ENCODE results near the gene PARP15.

PARP15 gene

DNA sequence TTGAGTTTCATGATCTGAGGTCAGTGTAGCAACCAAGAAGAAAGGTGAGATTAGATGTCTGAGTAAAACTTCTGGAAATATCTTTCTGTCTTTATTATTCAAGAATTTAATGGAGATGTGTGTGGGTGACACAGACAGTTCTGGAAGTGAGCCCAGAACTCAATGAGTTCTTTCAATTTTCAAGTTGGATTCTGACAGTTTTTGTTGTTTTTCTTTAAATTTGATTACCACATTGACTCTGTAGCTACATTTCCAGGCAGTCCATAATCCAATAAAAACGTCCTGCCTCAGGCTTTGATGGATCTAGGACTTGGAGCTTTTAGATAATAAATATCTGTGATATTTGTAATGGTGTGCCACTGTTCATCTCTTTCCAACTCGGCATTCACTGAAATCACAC lies 99.3 kb downstream of the PARP15 start:
- no peak overlapping the region for H3K27ac ChIP-seq (ENCODE audit: insufficient read depth in 1 of 2, low read depth in 1 of 2, low read length in 2 of 2, poor library complexity in 1 of 2, severe bottlenecking in 2 of 2)
- no peak for DNase-seq
- no CpG with 5 or more reads among the region's 2 CpGs for WGBS (ENCODE audit: insufficient coverage)

DNA sequence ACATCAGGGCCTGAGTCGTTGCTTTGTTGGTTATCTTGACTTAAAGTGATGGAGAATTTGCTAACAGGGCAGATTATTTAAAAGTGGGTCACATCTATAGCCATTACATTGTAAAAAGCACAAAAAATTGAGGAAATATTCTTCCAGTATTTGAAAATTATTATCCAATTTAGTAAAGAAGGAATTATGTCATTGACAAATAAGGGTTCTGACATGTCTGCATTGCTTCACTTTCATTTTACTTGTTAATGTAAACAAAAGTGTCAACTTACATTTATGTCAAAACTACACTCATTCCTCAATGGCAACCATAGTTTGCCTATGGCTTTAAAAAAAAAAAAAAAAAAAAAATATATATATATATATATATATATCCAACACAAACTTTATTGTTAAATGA lies 99.8 kb downstream of the PARP15 start:
- ChIA-PET CTCF (interaction anchor here (7.9 kb wide), 1 partner anchor 117 kb away, joined by 124 read pairs; no protein-coding TSS in a partner anchor), POLR2A (interaction anchor here (0.6 kb wide), 1 partner anchor 679 kb away, joined by 4 read pairs; no protein-coding TSS in a partner anchor)
- Histone ChIP-seq H3K36me3 (ENCODE audit: control insufficient read depth in 4 of 4, insufficient read depth in 4 of 4, low read length in 3 of 4) (no peaks in the 10 kb centered on the region), H3K27me3 (replicated peaks in 2 of 5; ENCODE audit: control insufficient read depth in 4 of 5, insufficient read depth in 5 of 5, low read length in 4 of 5) (no peaks in the 10 kb centered on the region), H3K9me3 (ENCODE audit: control extremely low read depth in 1 of 5, control insufficient read depth in 4 of 5, insufficient read depth in 2 of 5, low read depth in 1 of 5, low read length in 4 of 5) (peaks cover 0 to 11% (median 0%) of the 10 kb centered on the region in 5 experiments), H3K4me1 (ENCODE audit: control extremely low read depth in 1 of 4, control insufficient read depth in 4 of 4, insufficient read depth in 4 of 4, low read length in 3 of 4) (peaks cover 10 to 29% (median 27%) of the 10 kb centered on the region in 4 experiments), H3K4me3 (ENCODE audit: control insufficient read depth in 1 of 7, extremely low read depth in 1 of 7, insufficient read depth in 4 of 7, low read depth in 2 of 7, low read length in 6 of 7) (no peak overlapping the region), H3K27ac (ENCODE audit: insufficient read depth in 1 of 2, low read depth in 1 of 2, low read length in 2 of 2, poor library complexity in 1 of 2, severe bottlenecking in 2 of 2) (no peak overlapping the region)
- DNase-seq, result no peak
- no CpG with 5 or more reads among the region's 1 CpG for WGBS (ENCODE audit: insufficient coverage)

More for the DNA sequence above, 99.3 kb downstream of the PARP15 start:
- Histone ChIP-seq H3K4me3 (ENCODE audit: control insufficient read depth in 1 of 7, extremely low read depth in 1 of 7, insufficient read depth in 4 of 7, low read depth in 2 of 7, low read length in 6 of 7) (no peak overlapping the region), H3K9me3 (ENCODE audit: control extremely low read depth in 1 of 5, control insufficient read depth in 4 of 5, insufficient read depth in 2 of 5, low read depth in 1 of 5, low read length in 4 of 5) (peaks cover 0 to 11% (median 0%) of the 10 kb centered on the region in 5 experiments), H3K27me3 (replicated peaks in 2 of 5; ENCODE audit: control insufficient read depth in 4 of 5, insufficient read depth in 5 of 5, low read length in 4 of 5) (no peaks in the 10 kb centered on the region), H3K36me3 (ENCODE audit: control insufficient read depth in 4 of 4, insufficient read depth in 4 of 4, low read length in 3 of 4) (no peaks in the 10 kb centered on the region), H3K4me1 (ENCODE audit: control extremely low read depth in 1 of 4, control insufficient read depth in 4 of 4, insufficient read depth in 4 of 4, low read length in 3 of 4) (peaks cover 6 to 25% (median 23%) of the 10 kb centered on the region in 4 experiments)
- POLR2A ChIA-PET, result interaction anchor here (0.6 kb wide), 2 partner anchors 525 to 680 kb away, joined by 3 to 4 read pairs; partner anchors contain the start of gene SEC22A
- CTCF ChIA-PET, result interaction anchor here (7.9 kb wide), 1 partner anchor 117 kb away, joined by 124 read pairs; no protein-coding TSS in a partner anchor

DNA sequence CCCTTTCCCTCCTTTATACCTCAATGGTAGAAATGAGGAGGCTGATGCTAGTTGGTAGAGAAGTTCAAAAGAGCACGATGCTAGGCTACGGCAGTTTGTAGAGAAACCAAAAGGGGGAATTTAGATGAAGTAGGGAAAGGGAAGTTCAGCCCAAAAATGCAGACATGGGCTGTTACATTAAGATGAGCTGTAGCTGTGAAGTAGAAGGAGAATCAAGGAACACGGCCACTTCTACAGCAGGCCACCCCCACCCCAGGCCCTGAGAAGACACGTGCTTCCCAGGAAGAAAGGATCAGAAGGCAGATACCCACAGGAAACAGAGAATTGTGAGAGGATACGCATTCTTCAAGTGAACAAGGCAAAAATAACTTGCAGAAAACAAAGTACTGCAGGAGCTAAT lies 101.1 kb downstream of the PARP15 start:
- Histone ChIP-seq H3K36me3 (ENCODE audit: control insufficient read depth in 4 of 4, insufficient read depth in 4 of 4, low read length in 3 of 4) (peaks cover 0 to under 1% (median 0%) of the 10 kb centered on the region in 4 experiments), H3K9me3 (ENCODE audit: control extremely low read depth in 1 of 5, control insufficient read depth in 4 of 5, insufficient read depth in 2 of 5, low read depth in 1 of 5, low read length in 4 of 5) (peaks cover 0 to 11% (median 0%) of the 10 kb centered on the region in 5 experiments), H3K27ac (ENCODE audit: insufficient read depth in 1 of 2, low read depth in 1 of 2, low read length in 2 of 2, poor library complexity in 1 of 2, severe bottlenecking in 2 of 2) (no peak overlapping the region), H3K27me3 (replicated peaks in 2 of 5; ENCODE audit: control insufficient read depth in 4 of 5, insufficient read depth in 5 of 5, low read length in 4 of 5) (no peaks in the 10 kb centered on the region), H3K4me3 (ENCODE audit: control insufficient read depth in 1 of 7, extremely low read depth in 1 of 7, insufficient read depth in 4 of 7, low read depth in 2 of 7, low read length in 6 of 7) (peak overlapping the region in 1 of 7 experiments; percentile 10), H3K4me1 (ENCODE audit: control extremely low read depth in 1 of 4, control insufficient read depth in 4 of 4, insufficient read depth in 4 of 4, low read length in 3 of 4) (peaks cover 10 to 38% (median 32%) of the 10 kb centered on the region in 4 experiments)
- peak in 2 of 3 donors; percentile 10 to 28 for DNase-seq
- POLR2A ChIA-PET, result interaction anchor here (0.8 to 1.4 kb wide), 3 partner anchors 100 to 164 kb away, joined by 3 read pairs; partner anchors contain the start of gene KPNA1
- WGBS (ENCODE audit: insufficient coverage), result 95% methylated on average over 4 of the region's 5 CpGs
- CTCF ChIA-PET, result interaction anchor here (0.8 to 7.9 kb wide), 20 partner anchors 9 to 1133 kb away, joined by 3 to 124 read pairs (median 4); partner anchors contain the start of genes DTX3L, PARP9 and POLQ

DNA sequence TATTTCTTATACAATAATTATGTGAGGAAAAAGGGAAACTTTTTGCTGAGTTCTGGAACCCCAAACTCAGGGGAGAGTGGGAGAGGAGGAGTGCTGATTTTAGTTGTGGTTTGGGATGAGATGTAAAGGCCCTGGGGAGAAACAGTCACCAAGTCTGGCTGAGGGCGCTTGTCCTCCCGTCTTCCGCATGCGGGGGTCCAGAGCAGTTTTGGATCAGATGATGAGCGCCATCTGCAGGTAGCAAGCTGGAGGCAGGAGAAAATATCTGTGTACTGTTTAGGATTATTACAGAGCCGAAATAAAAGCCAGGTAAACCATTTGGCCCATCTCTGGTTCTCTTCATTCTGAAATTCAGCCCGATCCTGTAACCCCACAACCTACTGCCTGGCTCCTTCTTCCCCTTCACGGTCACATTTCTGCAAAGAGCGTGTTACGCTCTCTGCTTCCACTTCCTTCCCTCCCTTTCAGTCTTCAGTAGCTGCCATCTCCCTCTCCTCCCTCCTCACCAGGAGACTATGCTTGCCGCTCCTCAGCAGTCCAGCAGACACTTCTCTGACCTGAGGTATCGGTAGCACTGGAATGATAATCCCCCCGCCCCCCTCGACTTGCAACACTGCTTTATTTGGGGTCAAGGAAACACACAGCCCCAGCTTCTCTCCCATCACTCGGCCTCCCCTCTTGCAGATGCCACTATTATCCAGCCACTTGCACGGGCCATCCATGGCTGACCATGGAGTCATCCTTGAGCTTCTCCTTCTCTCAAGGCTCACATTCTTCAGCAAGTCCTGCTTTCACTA lies 101.8 kb downstream of the PARP15 start:
- 11% methylated on average over 14 of the region's 16 CpGs for WGBS (ENCODE audit: insufficient coverage)
- DNase-seq, result peak; percentile 86 to 91 (median 89)
- Histone ChIP-seq H3K27ac (ENCODE audit: insufficient read depth in 1 of 2, low read depth in 1 of 2, low read length in 2 of 2, poor library complexity in 1 of 2, severe bottlenecking in 2 of 2) (peak overlapping the region; percentile 77 to 91), H3K9me3 (ENCODE audit: control extremely low read depth in 1 of 5, control insufficient read depth in 4 of 5, insufficient read depth in 2 of 5, low read depth in 1 of 5, low read length in 4 of 5) (peaks cover 0 to 10% (median 0%) of the 10 kb centered on the region in 5 experiments), H3K4me3 (ENCODE audit: control insufficient read depth in 1 of 7, extremely low read depth in 1 of 7, insufficient read depth in 4 of 7, low read depth in 2 of 7, low read length in 6 of 7) (peak overlapping the region in 6 of 7 experiments; percentile 4 to 98 (median 86)), H3K36me3 (ENCODE audit: control insufficient read depth in 4 of 4, insufficient read depth in 4 of 4, low read length in 3 of 4) (peaks cover 0 to 6% (median 0%) of the 10 kb centered on the region in 4 experiments), H3K4me1 (ENCODE audit: control extremely low read depth in 1 of 4, control insufficient read depth in 4 of 4, insufficient read depth in 4 of 4, low read length in 3 of 4) (peaks cover 10 to 38% (median 32%) of the 10 kb centered on the region in 4 experiments), H3K27me3 (replicated peaks in 2 of 5; ENCODE audit: control insufficient read depth in 4 of 5, insufficient read depth in 5 of 5, low read length in 4 of 5) (no peaks in the 10 kb centered on the region)
- CTCF ChIA-PET, result interaction anchor here (0.8 to 7.9 kb wide), 27 partner anchors 8 to 1133 kb away, joined by 3 to 124 read pairs (median 4); partner anchors contain the start of genes DTX3L, PARP9 and POLQ
- POLR2A ChIA-PET, result interaction anchor here (0.8 to 1.4 kb wide), 3 partner anchors 101 to 164 kb away, joined by 3 read pairs; partner anchors contain the start of gene KPNA1

DNA sequence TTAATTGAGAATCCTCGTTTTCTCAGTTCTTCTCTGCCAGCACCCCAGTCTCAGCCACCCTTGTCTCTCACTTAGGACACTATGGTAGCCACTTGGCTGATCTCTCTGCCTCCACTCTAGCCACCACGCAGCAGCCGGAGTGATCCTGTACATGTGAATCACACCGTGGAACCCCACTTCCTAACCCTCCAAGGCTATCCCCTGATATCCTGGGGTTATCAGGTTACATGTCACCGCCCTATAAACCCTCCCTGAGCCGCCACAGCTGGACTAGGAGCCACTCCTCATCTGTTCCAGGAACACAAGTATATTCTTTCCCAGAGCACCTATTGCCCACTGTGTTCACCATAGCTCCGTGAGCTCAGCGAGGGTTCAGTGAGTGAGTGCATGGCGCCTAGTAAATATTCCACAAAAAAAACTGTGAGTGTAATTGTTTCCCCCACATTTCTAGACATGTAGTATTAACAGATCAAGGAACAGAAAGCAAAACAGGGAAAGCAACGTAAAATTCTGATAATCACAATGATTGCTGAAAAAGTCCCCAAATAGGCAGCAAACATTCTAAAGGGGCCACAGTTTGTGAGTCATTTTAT lies 102.5 kb downstream of the PARP15 start:
- peak overlapping the region in 6 of 7 experiments; percentile 83 to 98 (median 88) for H3K4me3 ChIP-seq (ENCODE audit: control insufficient read depth in 1 of 7, extremely low read depth in 1 of 7, insufficient read depth in 4 of 7, low read depth in 2 of 7, low read length in 6 of 7)
- H3K27me3 ChIP-seq (replicated peaks in 2 of 5; ENCODE audit: control insufficient read depth in 4 of 5, insufficient read depth in 5 of 5, low read length in 4 of 5), result no peaks in the 10 kb centered on the region
- peak in 1 of 3 donors; percentile 56 for DNase-seq
- H3K4me1 ChIP-seq (ENCODE audit: control extremely low read depth in 1 of 4, control insufficient read depth in 4 of 4, insufficient read depth in 4 of 4, low read length in 3 of 4), result peaks cover 10 to 38% (median 32%) of the 10 kb centered on the region in 4 experiments
- WGBS (ENCODE audit: insufficient coverage), result 58% methylated on average over 5 of the region's 10 CpGs
- H3K9me3 ChIP-seq (ENCODE audit: control extremely low read depth in 1 of 5, control insufficient read depth in 4 of 5, insufficient read depth in 2 of 5, low read depth in 1 of 5, low read length in 4 of 5), result peaks cover 0 to 3% (median 0%) of the 10 kb centered on the region in 5 experiments
- ChIA-PET CTCF (interaction anchor here (0.9 to 7.9 kb wide), 17 partner anchors 8 to 287 kb away, joined by 3 to 124 read pairs (median 4); partner anchors contain the start of genes DTX3L and PARP9), POLR2A (interaction anchor here (1.0 to 1.4 kb wide), 2 partner anchors 116 to 165 kb away, joined by 3 to 5 read pairs; partner anchors contain the start of genes DTX3L, KPNA1 and PARP9)
- peak overlapping the region; percentile 77 to 91 for H3K27ac ChIP-seq (ENCODE audit: insufficient read depth in 1 of 2, low read depth in 1 of 2, low read length in 2 of 2, poor library complexity in 1 of 2, severe bottlenecking in 2 of 2)
- H3K36me3 ChIP-seq (ENCODE audit: control insufficient read depth in 4 of 4, insufficient read depth in 4 of 4, low read length in 3 of 4), result peaks cover 0 to 6% (median 1%) of the 10 kb centered on the region in 4 experiments

DNA sequence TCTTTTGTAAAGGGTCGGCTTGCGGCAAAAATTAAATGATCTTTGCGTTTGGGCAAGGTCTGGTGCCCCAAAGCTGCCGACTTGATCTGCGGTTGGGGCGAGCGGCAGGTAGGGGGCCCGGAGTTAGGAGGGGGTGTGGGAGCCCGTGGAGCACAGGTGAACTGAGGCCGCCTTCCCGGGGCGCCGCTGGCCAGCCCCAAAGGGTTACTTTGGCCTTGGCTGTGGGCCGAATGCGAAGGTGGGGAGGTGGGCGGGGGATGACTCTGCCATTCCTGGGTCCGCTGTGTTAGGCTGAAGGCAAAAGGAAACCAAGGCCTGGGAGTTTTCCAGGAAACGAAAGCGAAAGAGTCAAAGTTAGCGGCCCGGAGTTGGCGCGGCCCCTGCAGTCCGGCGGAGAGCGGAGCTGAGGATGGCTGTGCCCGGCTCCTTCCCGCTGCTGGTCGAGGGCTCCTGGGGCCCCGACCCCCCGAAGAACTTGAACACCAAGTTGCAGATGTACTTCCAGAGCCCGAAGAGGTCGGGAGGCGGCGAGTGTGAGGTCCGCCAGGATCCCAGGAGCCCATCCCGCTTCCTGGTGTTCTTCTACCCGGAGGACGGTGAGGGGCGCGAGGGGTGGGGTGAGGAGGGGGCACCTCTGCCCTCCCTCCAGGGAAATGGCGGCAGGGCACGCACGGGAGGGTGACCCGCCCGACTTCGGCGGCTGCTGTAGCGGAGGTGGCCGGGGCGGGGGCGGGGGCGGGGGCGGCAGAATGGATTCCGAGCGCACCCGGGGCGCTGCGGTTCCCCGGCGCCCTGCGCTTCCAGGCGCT lies 103.2 kb downstream of the PARP15 start, which contains the start of gene PARP14:
PARP14 (plus strand) TSS at position 365 of the 809 bp plus-strand sequence; CDS start at position 410, 45 bp downstream.
- Histone ChIP-seq H3K27ac (ENCODE audit: insufficient read depth in 1 of 2, low read depth in 1 of 2, low read length in 2 of 2, poor library complexity in 1 of 2, severe bottlenecking in 2 of 2) (peak within 1 kb of the TSS; percentile 77 to 91), H3K9me3 (ENCODE audit: control extremely low read depth in 1 of 5, control insufficient read depth in 4 of 5, insufficient read depth in 2 of 5, low read depth in 1 of 5, low read length in 4 of 5) (peaks cover 0 to 3% (median 0%) of the 10 kb centered on the region in 5 experiments), H3K27me3 (replicated peaks in 2 of 5; ENCODE audit: control insufficient read depth in 4 of 5, insufficient read depth in 5 of 5, low read length in 4 of 5) (no peaks in the 10 kb centered on the region), H3K36me3 (ENCODE audit: control insufficient read depth in 4 of 4, insufficient read depth in 4 of 4, low read length in 3 of 4) (peaks cover 2 to 6% (median 5%) of the 10 kb centered on the region in 4 experiments), H3K4me3 (ENCODE audit: control insufficient read depth in 1 of 7, extremely low read depth in 1 of 7, insufficient read depth in 4 of 7, low read depth in 2 of 7, low read length in 6 of 7) (peak within 1 kb of the TSS; percentile 81 to 98 (median 87)), H3K4me1 (ENCODE audit: control extremely low read depth in 1 of 4, control insufficient read depth in 4 of 4, insufficient read depth in 4 of 4, low read length in 3 of 4) (peaks cover 10 to 38% (median 32%) of the 10 kb centered on the region in 4 experiments)
- POLR2A ChIA-PET, result interaction anchor here (1.0 kb wide), 1 partner anchor 116 kb away, joined by 5 read pairs; the partner anchor contains the start of genes DTX3L and PARP9
- WGBS (ENCODE audit: insufficient coverage), result 0% methylated on average over 47 of the region's 63 CpGs
- peak; percentile 79 to 89 (median 88) for DNase-seq
- CTCF ChIA-PET, result interaction anchor here (1.2 to 7.9 kb wide), 8 partner anchors 7 to 296 kb away, joined by 3 to 124 read pairs (median 4); partner anchors contain the start of gene FAM162A
